ENCODE results near the gene NXN. TPM values are rescaled to one million over a fixed set of nuclear protein-coding genes. Genes with fewer than 3 reads are reported as not detected.
"Not testable (repeated sequence)": the region's sequence is repeated elsewhere in the genome, so short reads cannot be mapped to it uniquely, and the experiment has no call there.

NXN gene
- polyA plus RNA-seq, 3 donors: not detected

DNA sequence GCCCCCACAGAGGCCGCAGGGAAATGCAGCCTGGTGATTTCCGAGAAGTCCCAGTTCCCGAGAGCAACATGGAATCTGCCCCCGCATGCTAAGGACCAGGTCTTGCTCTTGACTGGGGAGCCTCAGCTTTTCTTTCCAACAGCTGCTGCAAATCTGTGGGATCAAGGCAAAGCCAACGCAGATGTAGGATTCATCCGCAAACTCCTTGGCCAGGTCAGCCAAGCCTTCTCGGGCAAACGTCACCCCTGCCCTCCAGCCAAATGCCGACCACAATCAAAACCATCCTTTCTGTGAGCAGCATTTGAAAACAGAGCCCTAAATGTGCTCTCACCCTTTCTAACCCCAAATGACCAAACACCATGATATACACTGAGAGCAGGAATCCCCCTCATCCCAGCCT, 143.4 kb downstream of the NXN start:
- no peaks in the 10 kb centered on the region for H3K79me2 ChIP-seq (ENCODE audit: insufficient read depth, low read length)
- peaks cover 3 to 6% (median 4%) of the 10 kb centered on the region in 3 donors for H3K27me3 Mint-ChIP-seq (ENCODE audit: low read depth in 3 of 3)
- no peaks in the 10 kb centered on the region for H3K36me3 Mint-ChIP-seq
- no peaks in the 10 kb centered on the region for H3K4me1 Mint-ChIP-seq
- H3K27ac ChIP-seq (ENCODE audit: low read depth in 1 of 2, low read length in 2 of 2): no peak overlapping the region
- no peaks in the 10 kb centered on the region for H3K36me3 ChIP-seq (replicated peaks in 1 of 2; ENCODE audit: control insufficient read depth in 1 of 2, insufficient read depth in 2 of 2, low read length in 2 of 2)
- H3K4me3 Mint-ChIP-seq: no peak overlapping the region
- intact Hi-C loops (cut with micrococcal nuclease): no loop called here
- H4K20me1 ChIP-seq (ENCODE audit: insufficient read depth, low read length): no peaks in the 10 kb centered on the region
- no peak overlapping the region for H2AFZ ChIP-seq (ENCODE audit: insufficient read depth, low read depth, low read length, poor library complexity, severe bottlenecking)
- H3K4me2 ChIP-seq (replicated peaks; ENCODE audit: extremely low read depth, low read length, poor library complexity, severe bottlenecking): no peak overlapping the region
- TF ChIP-seq, protein P1, sequence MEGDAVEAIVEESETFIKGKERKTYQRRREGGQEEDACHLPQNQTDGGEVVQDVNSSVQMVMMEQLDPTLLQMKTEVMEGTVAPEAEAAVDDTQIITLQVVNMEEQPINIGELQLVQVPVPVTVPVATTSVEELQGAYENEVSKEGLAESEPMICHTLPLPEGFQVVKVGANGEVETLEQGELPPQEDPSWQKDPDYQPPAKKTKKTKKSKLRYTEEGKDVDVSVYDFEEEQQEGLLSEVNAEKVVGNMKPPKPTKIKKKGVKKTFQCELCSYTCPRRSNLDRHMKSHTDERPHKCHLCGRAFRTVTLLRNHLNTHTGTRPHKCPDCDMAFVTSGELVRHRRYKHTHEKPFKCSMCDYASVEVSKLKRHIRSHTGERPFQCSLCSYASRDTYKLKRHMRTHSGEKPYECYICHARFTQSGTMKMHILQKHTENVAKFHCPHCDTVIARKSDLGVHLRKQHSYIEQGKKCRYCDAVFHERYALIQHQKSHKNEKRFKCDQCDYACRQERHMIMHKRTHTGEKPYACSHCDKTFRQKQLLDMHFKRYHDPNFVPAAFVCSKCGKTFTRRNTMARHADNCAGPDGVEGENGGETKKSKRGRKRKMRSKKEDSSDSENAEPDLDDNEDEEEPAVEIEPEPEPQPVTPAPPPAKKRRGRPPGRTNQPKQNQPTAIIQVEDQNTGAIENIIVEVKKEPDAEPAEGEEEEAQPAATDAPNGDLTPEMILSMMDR (IDR thresholded peaks at IDR 0.05): no peak
- no peak overlapping the region for H3K9ac ChIP-seq (ENCODE audit: insufficient read depth, low read length, poor library complexity, severe bottlenecking)
- no peaks in the 10 kb centered on the region for H3K27me3 ChIP-seq (ENCODE audit: control insufficient read depth in 2 of 2, insufficient read depth in 2 of 2, low read length in 2 of 2)
- H3K4me3 ChIP-seq (replicated peaks in 1 of 3; ENCODE audit: low read depth in 2 of 3, low read length in 3 of 3): no peak overlapping the region
- WGBS (ENCODE audit: insufficient coverage): 95% methylated on average over 9 of the region's 9 CpGs
- no peak for DNase-seq
- no peaks in the 10 kb centered on the region for H3K4me1 ChIP-seq (ENCODE audit: control insufficient read depth in 1 of 2, insufficient read depth in 2 of 2, low read length in 2 of 2)
- H3K9me3 Mint-ChIP-seq: peaks cover 2 to 21% (median 12%) of the 10 kb centered on the region in 7 donors
- H3K9me3 ChIP-seq (replicated peaks in 1 of 2; ENCODE audit: control insufficient read depth in 1 of 2, insufficient read depth in 1 of 2, low read length in 2 of 2): peaks cover 6 to 12% of the 10 kb centered on the region in 2 donors
- H3K27ac Mint-ChIP-seq: no peak overlapping the region

DNA sequence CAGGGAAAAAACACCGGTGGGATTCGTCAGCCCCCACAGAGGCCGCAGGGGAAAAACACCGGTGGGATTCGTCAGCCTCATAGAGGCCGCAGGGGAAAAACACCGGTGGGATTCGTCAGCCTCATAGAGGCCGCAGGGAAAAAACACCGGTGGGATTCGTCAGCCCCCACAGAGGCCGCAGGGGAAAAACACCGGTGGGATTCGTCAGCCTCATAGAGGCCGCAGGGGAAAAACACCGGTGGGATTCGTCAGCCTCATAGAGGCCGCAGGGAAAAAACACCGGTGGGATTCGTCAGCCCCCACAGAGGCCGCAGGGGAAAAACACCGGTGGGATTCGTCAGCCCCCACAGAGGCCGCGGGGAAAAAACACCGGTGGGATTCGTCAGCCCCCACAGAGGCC, 143.9 kb downstream of the NXN start:
- H3K27ac ChIP-seq (ENCODE audit: low read depth in 1 of 2, low read length in 2 of 2); H3K4me2 ChIP-seq (replicated peaks; ENCODE audit: extremely low read depth, low read length, poor library complexity, severe bottlenecking); H3K27me3 Mint-ChIP-seq (ENCODE audit: low read depth in 3 of 3); H3K9me3 ChIP-seq (replicated peaks in 1 of 2; ENCODE audit: control insufficient read depth in 1 of 2, insufficient read depth in 1 of 2, low read length in 2 of 2); H3K36me3 ChIP-seq (replicated peaks in 1 of 2; ENCODE audit: control insufficient read depth in 1 of 2, insufficient read depth in 2 of 2, low read length in 2 of 2); H3K36me3 Mint-ChIP-seq; H2AFZ ChIP-seq (ENCODE audit: insufficient read depth, low read depth, low read length, poor library complexity, severe bottlenecking); DNase-seq; H3K27me3 ChIP-seq (ENCODE audit: control insufficient read depth in 2 of 2, insufficient read depth in 2 of 2, low read length in 2 of 2); H4K20me1 ChIP-seq (ENCODE audit: insufficient read depth, low read length); H3K79me2 ChIP-seq (ENCODE audit: insufficient read depth, low read length); H3K4me1 Mint-ChIP-seq; H3K4me3 Mint-ChIP-seq; H3K9ac ChIP-seq (ENCODE audit: insufficient read depth, low read length, poor library complexity, severe bottlenecking); H3K4me1 ChIP-seq (ENCODE audit: control insufficient read depth in 1 of 2, insufficient read depth in 2 of 2, low read length in 2 of 2); H3K4me3 ChIP-seq (replicated peaks in 1 of 3; ENCODE audit: low read depth in 2 of 3, low read length in 3 of 3); H3K27ac Mint-ChIP-seq; intact Hi-C loops (cut with micrococcal nuclease): not testable (repeated sequence)
- peaks cover 2 to 20% (median 12%) of the 10 kb centered on the region in 7 donors for H3K9me3 Mint-ChIP-seq
- no CpG with 5 or more reads among the region's 27 CpGs for WGBS (ENCODE audit: insufficient coverage)
